Cardiac muscle cell (in vitro differentiated cells and primary cell): Measurements from ENCODE around the gene TNFRSF11A. TPM values are rescaled to one million over a fixed set of nuclear protein-coding genes. Genes with fewer than 3 reads are reported as not detected.

Source experiments
- DNase-seq, 2 donors: peaks; one replicate each; pipeline versions ENCODE4 v3.0.0 to v3.0.0-alpha.2; 2010 to 2017; ENCODE audit warnings: low read depth in 1 of 2, low spot score in 1 of 2
- H3K27ac ChIP-seq: fragments of 200-600 bp; sonication (generic); 2 replicates; pipeline ENCODE4 v1.5.1; 2016
- H3K27me3 ChIP-seq: fragments of 200-600 bp; sonication (generic); 2 replicates; pipeline ENCODE4 v1.6.0; 2016; ENCODE audit warnings: control low read depth
- H3K36me3 ChIP-seq: fragments of 200-600 bp; sonication (generic); 2 replicates; pipeline ENCODE4 v1.5.1; 2016; ENCODE audit warnings: control low read depth
- H3K4me1 ChIP-seq: fragments of 200-600 bp; sonication (generic); 2 replicates; pipeline ENCODE4 v1.8.1; 2017; ENCODE audit warnings: low read depth, mild to moderate bottlenecking, mixed run types
- H3K4me3 ChIP-seq: fragments of 200-600 bp; sonication (generic); 2 replicates; pipeline ENCODE4 v1.5.1; 2016; ENCODE audit warnings: mild to moderate bottlenecking
- H3K9me3 ChIP-seq: fragments of 200-600 bp; sonication (generic); 2 replicates; pipeline ENCODE4 v1.5.1; 2017; ENCODE audit warnings: low read depth, mild to moderate bottlenecking, control low read depth
- polyA plus RNA-seq: library from polyadenylated mRNA; unstranded; fragments of >200 nt; fragmentation: Nextera tagmentation; extraction: Ambion mirVana; gene quantifications from 2 replicates; pipeline ENCODE4 v1.2.1, GENCODE V29; 2016
- total RNA-seq: library from RNA; depleted of rRNA; stranded (reverse); fragments of >200 nt; gene quantifications from 2 replicates; pipeline ENCODE4 v1.2.3, GENCODE V29; 2016
- TF ChIP-seq, protein P1 (sequence below): IDR thresholded peaks from 2 replicates; pipeline ENCODE4 v1.5.1; 2012; ENCODE audit warnings: low read depth, mild to moderate bottlenecking, low read length

The TNFRSF11A gene
- total and polyA plus RNA-seq, 2 experiments from 2014 or later, result 0.66 to 1.2 TPM

DNA sequence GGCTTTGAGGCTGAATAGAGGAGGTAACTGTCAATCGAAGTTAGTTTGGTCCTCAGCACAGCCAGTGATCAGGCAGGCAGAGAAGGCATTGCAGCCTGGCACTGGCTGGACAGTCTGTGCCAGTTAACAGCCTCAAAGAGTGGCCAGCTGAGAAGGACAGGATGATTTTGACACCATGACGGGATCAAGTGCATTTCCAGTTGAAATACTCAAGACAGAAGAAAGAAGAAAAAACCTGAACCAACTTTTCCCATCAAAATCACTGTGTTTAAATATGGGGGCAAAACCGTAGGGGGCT is 101.0 kb downstream of the TNFRSF11A start:
- no peaks in the 10 kb centered on the region for H3K4me1 ChIP-seq
- TF ChIP-seq, protein P1, sequence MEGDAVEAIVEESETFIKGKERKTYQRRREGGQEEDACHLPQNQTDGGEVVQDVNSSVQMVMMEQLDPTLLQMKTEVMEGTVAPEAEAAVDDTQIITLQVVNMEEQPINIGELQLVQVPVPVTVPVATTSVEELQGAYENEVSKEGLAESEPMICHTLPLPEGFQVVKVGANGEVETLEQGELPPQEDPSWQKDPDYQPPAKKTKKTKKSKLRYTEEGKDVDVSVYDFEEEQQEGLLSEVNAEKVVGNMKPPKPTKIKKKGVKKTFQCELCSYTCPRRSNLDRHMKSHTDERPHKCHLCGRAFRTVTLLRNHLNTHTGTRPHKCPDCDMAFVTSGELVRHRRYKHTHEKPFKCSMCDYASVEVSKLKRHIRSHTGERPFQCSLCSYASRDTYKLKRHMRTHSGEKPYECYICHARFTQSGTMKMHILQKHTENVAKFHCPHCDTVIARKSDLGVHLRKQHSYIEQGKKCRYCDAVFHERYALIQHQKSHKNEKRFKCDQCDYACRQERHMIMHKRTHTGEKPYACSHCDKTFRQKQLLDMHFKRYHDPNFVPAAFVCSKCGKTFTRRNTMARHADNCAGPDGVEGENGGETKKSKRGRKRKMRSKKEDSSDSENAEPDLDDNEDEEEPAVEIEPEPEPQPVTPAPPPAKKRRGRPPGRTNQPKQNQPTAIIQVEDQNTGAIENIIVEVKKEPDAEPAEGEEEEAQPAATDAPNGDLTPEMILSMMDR, result no peak
- H3K9me3 ChIP-seq, result no peaks in the 10 kb centered on the region
- H3K27ac ChIP-seq, result no peak overlapping the region
- no peak for DNase-seq
- H3K36me3 ChIP-seq, result no peaks in the 10 kb centered on the region
- no peak overlapping the region for H3K4me3 ChIP-seq
- H3K27me3 ChIP-seq, result no peaks in the 10 kb centered on the region

GRCh38 chr18:62432176-62432575 is 107.1 kb downstream of the TNFRSF11A start:
- TF ChIP-seq, protein P1, result no peak
- H3K36me3 ChIP-seq, result no peaks in the 10 kb centered on the region
- H3K27ac ChIP-seq, result no peak overlapping the region
- H3K9me3 ChIP-seq, result no peaks in the 10 kb centered on the region
- no peaks in the 10 kb centered on the region for H3K27me3 ChIP-seq
- DNase-seq, result no peak
- no peaks in the 10 kb centered on the region for H3K4me1 ChIP-seq
- no peak overlapping the region for H3K4me3 ChIP-seq

DNA sequence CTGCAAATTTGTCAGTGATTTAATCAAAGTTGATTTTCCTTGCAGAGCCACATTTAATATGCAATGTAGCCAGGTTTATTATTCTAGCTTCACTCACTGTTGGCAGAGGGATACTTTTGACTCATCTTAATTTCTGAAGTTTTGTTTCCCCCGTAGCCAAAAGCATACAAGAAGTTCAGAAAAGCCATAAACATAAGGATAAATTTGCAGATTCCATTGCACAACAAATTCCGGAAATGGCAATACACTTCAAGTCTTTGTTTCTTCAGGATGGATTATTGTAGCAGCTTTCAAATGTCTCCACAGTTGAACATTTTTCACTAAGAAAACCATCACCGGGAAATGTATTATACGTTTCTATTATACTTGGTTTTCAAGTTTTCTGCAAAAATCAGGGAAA is 109.7 kb downstream of the TNFRSF11A start:
- no peaks in the 10 kb centered on the region for H3K27me3 ChIP-seq
- TF ChIP-seq, protein P1, result no peak
- H3K27ac ChIP-seq, result no peak overlapping the region
- H3K9me3 ChIP-seq, result no peaks in the 10 kb centered on the region
- no peak overlapping the region for H3K4me3 ChIP-seq
- no peaks in the 10 kb centered on the region for H3K36me3 ChIP-seq
- H3K4me1 ChIP-seq, result no peaks in the 10 kb centered on the region
- no peak for DNase-seq

DNA sequence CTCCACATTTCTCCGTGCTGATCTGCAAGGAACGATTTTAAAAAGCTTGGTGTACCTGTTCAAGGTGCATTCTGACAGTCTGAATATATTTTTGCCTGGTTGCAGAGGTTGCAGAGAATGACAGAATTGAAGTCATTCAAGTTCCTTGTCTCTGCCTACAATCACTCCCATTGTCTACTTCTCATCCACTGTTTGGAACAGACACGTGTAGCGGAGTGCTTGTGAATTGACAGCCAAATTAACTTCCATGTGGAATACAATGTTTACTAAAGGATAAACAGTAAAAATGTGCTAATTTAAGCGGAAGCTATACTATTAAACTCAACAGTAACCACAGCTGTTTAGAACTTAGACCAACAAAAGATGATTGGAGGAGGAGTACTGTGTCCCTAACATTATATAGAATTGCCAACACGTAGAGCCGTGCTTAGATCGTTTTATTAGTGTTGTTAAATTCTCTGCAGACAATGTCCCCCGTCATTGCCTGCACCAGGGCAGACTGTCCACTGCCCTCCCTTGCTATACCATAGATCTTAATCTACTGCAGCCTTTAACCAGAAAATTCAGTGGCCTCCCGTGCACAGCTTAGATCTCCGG is 110.4 kb downstream of the TNFRSF11A start:
- H3K4me1 ChIP-seq, result no peaks in the 10 kb centered on the region
- no peaks in the 10 kb centered on the region for H3K9me3 ChIP-seq
- no peaks in the 10 kb centered on the region for H3K27me3 ChIP-seq
- TF ChIP-seq, protein P1, result no peak
- no peaks in the 10 kb centered on the region for H3K36me3 ChIP-seq
- H3K27ac ChIP-seq, result no peak overlapping the region
- DNase-seq, result no peak
- no peak overlapping the region for H3K4me3 ChIP-seq

DNA sequence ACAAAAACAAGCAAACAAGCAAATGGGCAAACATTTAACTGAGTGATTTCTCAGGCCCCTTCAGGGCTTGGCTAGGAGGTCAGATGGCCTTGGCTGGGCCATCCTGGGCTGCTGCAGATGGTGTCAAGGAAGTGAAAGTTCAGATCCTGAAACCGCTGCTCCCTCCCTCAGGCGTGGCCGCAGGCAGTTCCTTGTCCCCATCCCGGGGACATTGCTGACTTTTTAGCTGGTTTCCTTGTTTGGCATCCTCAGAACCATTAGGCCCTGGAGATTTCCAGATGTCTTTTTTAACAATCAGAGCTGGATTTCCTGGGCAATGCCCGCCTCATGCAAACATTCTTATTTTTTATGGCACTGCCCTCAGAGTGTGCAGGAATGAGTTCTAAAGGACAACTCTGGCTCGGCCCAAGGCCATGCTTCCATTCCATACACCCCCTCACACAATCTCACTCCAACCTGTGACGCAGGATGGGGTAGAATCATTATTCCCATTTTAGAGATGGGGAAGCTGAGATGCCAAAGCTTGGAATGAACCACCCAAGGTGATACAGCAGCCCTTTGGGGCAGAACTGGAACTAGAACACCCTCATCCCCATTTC is 111.6 kb downstream of the TNFRSF11A start:
- no peaks in the 10 kb centered on the region for H3K36me3 ChIP-seq
- DNase-seq, result no peak
- H3K27ac ChIP-seq, result no peak overlapping the region
- H3K27me3 ChIP-seq, result no peaks in the 10 kb centered on the region
- H3K4me1 ChIP-seq, result no peaks in the 10 kb centered on the region
- TF ChIP-seq, protein P1, result no peak
- no peaks in the 10 kb centered on the region for H3K9me3 ChIP-seq
- no peak overlapping the region for H3K4me3 ChIP-seq
